ENCODE results near the gene SERPINH1.
A peak's percentile ranks its signal among the peaks of the same experiment; 100 is the strongest.

The SERPINH1 gene

GRCh38 chr11:75558939-75559843, 2.9 kb upstream of the SERPINH1 start:
- no peak for ATAC-seq
- Mint-ChIP-seq H3K4me1 (peaks cover 26% of the 10 kb centered on the region), H3K36me3 (no peaks in the 10 kb centered on the region), H3K27me3 (peaks cover 35% of the 10 kb centered on the region), H3K9me3 (no peaks in the 10 kb centered on the region), H3K4me3 (no peak overlapping the region), H3K27ac (no peak overlapping the region)

- peak overlapping the region; percentile 11 for H3K4me3 Mint-ChIP-seq
- no peak overlapping the region for H3K27ac Mint-ChIP-seq
- no peaks in the 10 kb centered on the region for H3K9me3 Mint-ChIP-seq
- H3K4me1 Mint-ChIP-seq = peaks cover 26% of the 10 kb centered on the region
- ATAC-seq = no peak
- H3K27me3 Mint-ChIP-seq = peaks cover 22% of the 10 kb centered on the region
- no peaks in the 10 kb centered on the region for H3K36me3 Mint-ChIP-seq
Observed at GRCh38 chr11:75560644-75561043, 1.4 kb upstream of the SERPINH1 start.

- Mint-ChIP-seq H3K9me3 (no peaks in the 10 kb centered on the region), H3K27me3 (peaks cover 21% of the 10 kb centered on the region), H3K36me3 (no peaks in the 10 kb centered on the region), H3K4me1 (peaks cover 26% of the 10 kb centered on the region), H3K27ac (peak overlapping the region; percentile 92), H3K4me3 (peak overlapping the region; percentile 96)
- no peak for ATAC-seq
Observed at GRCh38 chr11:75561426-75562047, 516 bp upstream of the SERPINH1 start.

GRCh38 chr11:75562836-75563484, 907 bp downstream of the SERPINH1 start:
- no peak for ATAC-seq
- peak overlapping the region; percentile 96 for H3K4me3 Mint-ChIP-seq
- no peaks in the 10 kb centered on the region for H3K9me3 Mint-ChIP-seq
- H3K27ac Mint-ChIP-seq = peak overlapping the region; percentile 92
- peaks cover 2% of the 10 kb centered on the region for H3K36me3 Mint-ChIP-seq
- peaks cover 26% of the 10 kb centered on the region for H3K4me1 Mint-ChIP-seq
- peaks cover 10% of the 10 kb centered on the region for H3K27me3 Mint-ChIP-seq

- H3K4me1 Mint-ChIP-seq = peaks cover 26% of the 10 kb centered on the region
- H3K9me3 Mint-ChIP-seq = no peaks in the 10 kb centered on the region
- no peak for ATAC-seq
- H3K36me3 Mint-ChIP-seq = peaks cover 8% of the 10 kb centered on the region
- H3K4me3 Mint-ChIP-seq = peak overlapping the region; percentile 96
- H3K27me3 Mint-ChIP-seq = peaks cover 10% of the 10 kb centered on the region
- peak overlapping the region; percentile 92 for H3K27ac Mint-ChIP-seq
Observed at GRCh38 chr11:75563501-75563977, 1.5 kb downstream of the SERPINH1 start.

GRCh38 chr11:75563978-75564552, 2.0 kb downstream of the SERPINH1 start:
- no peak for ATAC-seq
- peak overlapping the region; percentile 92 for H3K27ac Mint-ChIP-seq
- H3K4me3 Mint-ChIP-seq = peak overlapping the region; percentile 96

GRCh38 chr11:75565221-75565814, 3.3 kb downstream of the SERPINH1 start:
- Mint-ChIP-seq H3K4me3 (no peak overlapping the region), H3K27ac (no peak overlapping the region), H3K4me1 (peaks cover 26% of the 10 kb centered on the region), H3K27me3 (peaks cover 10% of the 10 kb centered on the region), H3K36me3 (peaks cover 16% of the 10 kb centered on the region), H3K9me3 (no peaks in the 10 kb centered on the region)
- ATAC-seq = no peak

More at GRCh38 chr11:75563978-75564552, 2.0 kb downstream of the SERPINH1 start:
- H3K27me3 Mint-ChIP-seq = peaks cover 10% of the 10 kb centered on the region
- H3K4me1 Mint-ChIP-seq = peaks cover 26% of the 10 kb centered on the region
- H3K9me3 Mint-ChIP-seq = no peaks in the 10 kb centered on the region
- peaks cover 13% of the 10 kb centered on the region for H3K36me3 Mint-ChIP-seq

- no peak for ATAC-seq
- Mint-ChIP-seq H3K4me1 (peaks cover 26% of the 10 kb centered on the region), H3K36me3 (peaks cover 21% of the 10 kb centered on the region), H3K27me3 (peaks cover 10% of the 10 kb centered on the region), H3K27ac (no peak overlapping the region), H3K9me3 (no peaks in the 10 kb centered on the region), H3K4me3 (no peak overlapping the region)
Observed at GRCh38 chr11:75565916-75566762, 4.1 kb downstream of the SERPINH1 start.

- no peak overlapping the region for H3K4me3 Mint-ChIP-seq
- no peaks in the 10 kb centered on the region for H3K9me3 Mint-ChIP-seq
Observed at GRCh38 chr11:75566763-75567279, 4.8 kb downstream of the SERPINH1 start.

GRCh38 chr11:75567971-75568370, 5.9 kb downstream of the SERPINH1 start:
- Mint-ChIP-seq H3K27me3 (no peaks in the 10 kb centered on the region), H3K9me3 (no peaks in the 10 kb centered on the region), H3K4me3 (no peak overlapping the region), H3K27ac (no peak overlapping the region), H3K36me3 (peaks cover 31% of the 10 kb centered on the region), H3K4me1 (peaks cover 9% of the 10 kb centered on the region)
- no peak for ATAC-seq

More at GRCh38 chr11:75566763-75567279, 4.8 kb downstream of the SERPINH1 start:
- H3K36me3 Mint-ChIP-seq = peaks cover 24% of the 10 kb centered on the region
- ATAC-seq = no peak
- peaks cover 4% of the 10 kb centered on the region for H3K27me3 Mint-ChIP-seq
- H3K4me1 Mint-ChIP-seq = peaks cover 20% of the 10 kb centered on the region
- H3K27ac Mint-ChIP-seq = no peak overlapping the region

GRCh38 chr11:75568616-75569219, 6.7 kb downstream of the SERPINH1 start:
- Mint-ChIP-seq H3K4me3 (no peak overlapping the region), H3K27me3 (no peaks in the 10 kb centered on the region), H3K36me3 (peaks cover 31% of the 10 kb centered on the region)

GRCh38 chr11:75570559-75571139, 8.6 kb downstream of the SERPINH1 start:
- Mint-ChIP-seq H3K4me1 (peaks cover 2% of the 10 kb centered on the region), H3K27ac (no peak overlapping the region), H3K27me3 (no peaks in the 10 kb centered on the region), H3K9me3 (no peaks in the 10 kb centered on the region), H3K4me3 (no peak overlapping the region), H3K36me3 (peaks cover 31% of the 10 kb centered on the region)
- ATAC-seq = no peak

More at GRCh38 chr11:75568616-75569219, 6.7 kb downstream of the SERPINH1 start:
- Mint-ChIP-seq H3K9me3 (no peaks in the 10 kb centered on the region), H3K27ac (no peak overlapping the region), H3K4me1 (peaks cover 4% of the 10 kb centered on the region)
- no peak for ATAC-seq

GRCh38 chr11:75571625-75572024, 9.6 kb downstream of the SERPINH1 start:
- no peak for ATAC-seq
- Mint-ChIP-seq H3K27ac (no peak overlapping the region), H3K4me3 (no peak overlapping the region), H3K9me3 (peaks cover 5% of the 10 kb centered on the region), H3K27me3 (no peaks in the 10 kb centered on the region), H3K36me3 (peaks cover 36% of the 10 kb centered on the region), H3K4me1 (peaks cover 11% of the 10 kb centered on the region)

Data from stimulated activated memory B cell treated with anti-CD40 and anti-IgM and Interleukin-4, amounts not matched to agents 10 μg/mL and 1 μg/mL and 100 μg/mL, for 72 hours (primary cell).